ENCODE results near the gene METAP1D. TPM values are rescaled to one million over a fixed set of nuclear protein-coding genes. Genes with fewer than 3 reads are reported as not detected.

The METAP1D gene
- total RNA-seq, 1 experiment from 2014 or later: 10.4 TPM

GRCh38 chr2:172103471-172104272 is 103.9 kb downstream of the METAP1D start:
- Mint-ChIP-seq H3K36me3 (ENCODE audit: insufficient read depth, unreplicated experiment) (peaks cover 16% of the 10 kb centered on the region), H3K9me3 (ENCODE audit: unreplicated experiment) (no peaks in the 10 kb centered on the region), H3K27ac (ENCODE audit: unreplicated experiment) (no peak overlapping the region), H3K27me3 (ENCODE audit: insufficient read depth, unreplicated experiment) (peaks cover 3% of the 10 kb centered on the region), H3K4me3 (ENCODE audit: unreplicated experiment) (peak overlapping the region; percentile 88), H3K4me1 (ENCODE audit: low read depth, unreplicated experiment) (peaks cover 9% of the 10 kb centered on the region)
- Histone ChIP-seq H3K27me3 (replicated peaks; ENCODE audit: control insufficient read depth, insufficient read depth, low read length) (no peaks in the 10 kb centered on the region), H3K36me3 (ENCODE audit: control insufficient read depth, insufficient read depth, low read length) (no peaks in the 10 kb centered on the region), H3K4me1 (peaks cover 5% of the 10 kb centered on the region), H3K9me3 (no peaks in the 10 kb centered on the region), H3K4me3 (ENCODE audit: low read depth, low read length) (peak overlapping the region; percentile 62)
- ChIA-PET POLR2A (interaction anchor here (0.6 to 2.8 kb wide), 4 partner anchors 19 to 393 kb away, joined by 3 to 16 read pairs (median 6); partner anchors contain the start of genes DLX1 and HAT1), CTCF (interaction anchor here (0.7 to 2.2 kb wide), 6 partner anchors 24 to 400 kb away, joined by 3 to 5 read pairs (median 4); no protein-coding TSS in a partner anchor)
- intact Hi-C loops (cut with micrococcal nuclease; ENCODE audit: unreplicated experiment): loop anchor here (1.0 to 5.0 kb wide), 8 partner anchors 105 to 529 kb away; partner anchors contain the start of genes DYNC1I2, METAP1D and SLC25A12
- DNase-seq: peak; percentile 86 to 93
- TF ChIP-seq CTCF (IDR thresholded peaks at IDR 0.05; ENCODE audit: insufficient read depth in 1 of 2, low read depth in 1 of 2, low read length in 1 of 2, severe bottlenecking in 1 of 2, unreplicated experiment in 1 of 2): peak; percentile 95 to 96
- no TSS peak for BruUV-seq (replicated peaks)

GRCh38 chr2:172105471-172106107 is 105.8 kb downstream of the METAP1D start:
- TF ChIP-seq CTCF (IDR thresholded peaks at IDR 0.05; ENCODE audit: insufficient read depth in 1 of 2, low read depth in 1 of 2, low read length in 1 of 2, severe bottlenecking in 1 of 2, unreplicated experiment in 1 of 2): no peak
- ChIA-PET POLR2A (no interaction called here), CTCF (interaction anchor here (1.4 to 2.2 kb wide), 2 partner anchors 22 to 401 kb away, joined by 4 read pairs; no protein-coding TSS in a partner anchor)
- H3K4me1 Mint-ChIP-seq (ENCODE audit: low read depth, unreplicated experiment): peaks cover 7% of the 10 kb centered on the region
- DNase-seq: no peak
- H3K9me3 Mint-ChIP-seq (ENCODE audit: unreplicated experiment): no peaks in the 10 kb centered on the region
- H3K36me3 ChIP-seq (ENCODE audit: control insufficient read depth, insufficient read depth, low read length): no peaks in the 10 kb centered on the region
- H3K9me3 ChIP-seq: no peaks in the 10 kb centered on the region
- no peak overlapping the region for H3K4me3 ChIP-seq (ENCODE audit: low read depth, low read length)
- H3K27ac Mint-ChIP-seq (ENCODE audit: unreplicated experiment): no peak overlapping the region
- intact Hi-C loops (cut with micrococcal nuclease; ENCODE audit: unreplicated experiment): no loop called here
- no TSS peak for BruUV-seq (replicated peaks)
- peaks cover 4% of the 10 kb centered on the region; the same call in 1 of the 2 replicates for H3K4me1 ChIP-seq
- peaks cover 16% of the 10 kb centered on the region for H3K36me3 Mint-ChIP-seq (ENCODE audit: insufficient read depth, unreplicated experiment)
- no peaks in the 10 kb centered on the region for H3K27me3 ChIP-seq (replicated peaks; ENCODE audit: control insufficient read depth, insufficient read depth, low read length)
- no peak overlapping the region for H3K4me3 Mint-ChIP-seq (ENCODE audit: unreplicated experiment)
- peaks cover 3% of the 10 kb centered on the region for H3K27me3 Mint-ChIP-seq (ENCODE audit: insufficient read depth, unreplicated experiment)
